Measurements from ENCODE around the gene STX4.
"Not testable (repeated sequence)": the region's sequence is repeated elsewhere in the genome, so short reads cannot be mapped to it uniquely, and the experiment has no call there.

The STX4 gene

GRCh38 chr16:30998852-30999761 is 34.3 kb upstream of the STX4 start:
- no peak for DNase-seq

GRCh38 chr16:31000671-31001382 is 32.5 kb upstream of the STX4 start:
- no peak for DNase-seq

- no peak for DNase-seq
Measured at GRCh38 chr16:31001507-31002249, 31.7 kb upstream of the STX4 start.

GRCh38 chr16:31002250-31002700 is 31.1 kb upstream of the STX4 start:
- DNase-seq: no peak

GRCh38 chr16:31002862-31003341 is 30.5 kb upstream of the STX4 start:
- no peak for DNase-seq

- DNase-seq: no peak
Measured at GRCh38 chr16:31003744-31004143, 29.6 kb upstream of the STX4 start.

GRCh38 chr16:31004658-31005057 is 28.7 kb upstream of the STX4 start:
- DNase-seq: no peak

- DNase-seq: no peak
Measured at GRCh38 chr16:31005350-31006085, 27.8 kb upstream of the STX4 start.

- DNase-seq: no peak
Measured at GRCh38 chr16:31006086-31006385, 27.3 kb upstream of the STX4 start.

- DNase-seq: no peak
Measured at GRCh38 chr16:31006589-31006988, 26.8 kb upstream of the STX4 start.

- DNase-seq: no peak
Measured at GRCh38 chr16:31007684-31008083, 25.7 kb upstream of the STX4 start.

GRCh38 chr16:31008149-31008548 is 25.2 kb upstream of the STX4 start:
- DNase-seq: no peak

- DNase-seq: no peak
Measured at GRCh38 chr16:31008551-31008950, 24.8 kb upstream of the STX4 start.

GRCh38 chr16:31009120-31009519 is 24.2 kb upstream of the STX4 start:
- no peak for DNase-seq

- no peak for DNase-seq
Measured at GRCh38 chr16:31009894-31010584, 23.3 kb upstream of the STX4 start.

- DNase-seq: peak; percentile 54 to 63
Measured at GRCh38 chr16:31010585-31011325, 22.6 kb upstream of the STX4 start, which contains the start of gene STX1B. Gene STX1B (minus strand): TSS chr16:31010638. CDS start chr16:31010396, 242 bp downstream.

- DNase-seq: not testable (repeated sequence)
Measured at GRCh38 chr16:31011815-31012214, 21.5 kb upstream of the STX4 start.

- not testable (repeated sequence) for DNase-seq
Measured at GRCh38 chr16:31013292-31013691, 20.1 kb upstream of the STX4 start.

- DNase-seq: no peak
Measured at GRCh38 chr16:31016018-31016417, 17.3 kb upstream of the STX4 start.

GRCh38 chr16:31017756-31018155 is 15.6 kb upstream of the STX4 start:
- not testable (repeated sequence) for DNase-seq

- DNase-seq: no peak
Measured at GRCh38 chr16:31020536-31020935, 12.8 kb upstream of the STX4 start.
